Ureter (tissue), 1 donor: ENCODE data around the gene ENG. TPM values are rescaled to one million over a fixed set of nuclear protein-coding genes. Genes with fewer than 3 reads are reported as not detected.
A peak's percentile ranks its signal among the peaks of the same experiment; 100 is the strongest.
"Not testable (repeated sequence)": the region's sequence is repeated elsewhere in the genome, so short reads cannot be mapped to it uniquely, and the experiment has no call there.

Experiments
- DNase-seq: peaks from one replicate; pipeline ENCODE4 v3.0.0-alpha.2; 2020; ENCODE audit warnings: low spot score
- total RNA-seq: library from RNA; stranded (reverse); gene quantifications from one replicate; pipeline ENCODE4 v1.2.4, GENCODE V29; 2023
- donor health status: DM: yes; HTN: yes; CAD: no.

The ENG gene
- total RNA-seq, 1 donor from 2014 or later: 83.6 TPM

DNA sequence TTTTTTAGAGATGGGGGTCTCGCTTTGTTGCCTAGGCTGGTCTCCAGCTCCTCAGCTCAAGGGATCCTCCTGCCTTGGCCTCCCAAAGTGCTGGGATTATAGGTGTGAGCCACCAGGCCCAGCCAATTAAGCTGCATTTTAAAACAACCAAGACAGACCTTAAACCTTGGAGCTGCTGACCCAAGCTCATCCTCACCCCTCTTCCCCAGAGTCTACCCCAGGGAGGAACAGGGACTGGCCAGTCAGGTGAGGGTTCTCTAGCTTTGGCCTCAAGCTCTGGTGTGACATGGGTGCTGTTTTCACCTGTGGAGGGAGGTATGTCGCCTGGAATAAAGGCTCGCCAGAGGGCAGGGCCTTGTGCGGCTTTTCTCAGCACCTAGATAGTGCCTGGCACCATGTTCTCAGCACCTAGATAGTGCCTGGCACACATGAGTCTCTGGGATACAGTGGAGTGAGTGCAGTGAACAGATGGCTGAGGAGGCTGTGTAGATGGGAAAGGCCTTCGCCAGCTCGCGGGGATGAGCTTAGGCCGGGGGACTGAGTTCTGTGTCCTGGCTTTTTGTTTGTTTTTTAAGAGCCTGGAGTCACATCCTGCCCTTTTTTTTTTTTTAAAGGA lies 61.3 kb downstream of the ENG start:
- DNase-seq: no peak

DNA sequence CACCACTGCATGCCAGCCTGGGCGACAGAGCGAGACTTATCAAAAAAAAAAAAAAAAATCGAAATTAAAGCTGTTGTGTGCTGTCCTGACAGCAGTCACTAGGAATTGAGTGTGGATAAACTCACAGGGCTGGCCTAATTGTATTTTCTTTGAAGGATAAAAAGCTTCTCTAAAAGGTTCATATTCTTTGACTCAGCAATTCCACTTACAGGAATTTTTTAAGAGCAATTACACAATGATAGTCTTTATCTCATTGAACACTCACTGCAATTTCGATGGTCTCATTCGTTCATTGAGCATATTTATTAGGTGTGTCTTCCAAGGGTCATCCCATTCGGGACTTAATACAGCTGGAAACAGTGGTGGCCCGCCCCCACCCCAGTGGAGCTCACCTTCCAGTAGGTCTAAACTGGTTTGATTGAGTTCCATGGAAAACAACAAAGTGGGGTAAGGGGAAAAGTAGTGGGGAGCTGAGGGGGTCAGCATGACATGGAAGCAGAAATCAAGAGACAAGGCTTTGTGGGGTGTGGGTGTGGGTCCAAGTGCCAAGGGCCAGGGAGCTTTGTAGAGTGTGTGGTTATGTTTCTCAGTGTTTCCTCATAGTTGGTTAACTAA lies 61.9 kb downstream of the ENG start:
- no peak for DNase-seq

DNA sequence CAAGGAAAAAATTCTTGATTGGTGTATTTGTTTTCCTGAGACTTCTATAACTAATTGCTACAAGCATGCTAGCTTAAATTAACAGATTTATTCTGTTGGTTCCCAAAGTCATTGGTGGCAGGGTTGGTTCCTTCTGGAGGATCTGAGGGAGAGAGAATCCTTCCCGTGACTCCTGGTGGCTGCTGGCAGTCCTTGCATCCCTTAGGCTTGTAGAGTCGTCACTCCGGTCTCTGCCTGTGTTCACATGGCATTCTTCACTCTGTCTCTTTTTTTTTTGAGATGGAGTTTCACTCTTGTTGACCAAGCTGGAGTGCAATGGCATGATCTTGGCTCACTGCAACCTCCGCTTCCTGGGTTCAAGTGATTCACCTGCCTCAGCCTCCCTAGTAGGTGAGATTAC lies 63.4 kb downstream of the ENG start:
- DNase-seq: no peak

DNA sequence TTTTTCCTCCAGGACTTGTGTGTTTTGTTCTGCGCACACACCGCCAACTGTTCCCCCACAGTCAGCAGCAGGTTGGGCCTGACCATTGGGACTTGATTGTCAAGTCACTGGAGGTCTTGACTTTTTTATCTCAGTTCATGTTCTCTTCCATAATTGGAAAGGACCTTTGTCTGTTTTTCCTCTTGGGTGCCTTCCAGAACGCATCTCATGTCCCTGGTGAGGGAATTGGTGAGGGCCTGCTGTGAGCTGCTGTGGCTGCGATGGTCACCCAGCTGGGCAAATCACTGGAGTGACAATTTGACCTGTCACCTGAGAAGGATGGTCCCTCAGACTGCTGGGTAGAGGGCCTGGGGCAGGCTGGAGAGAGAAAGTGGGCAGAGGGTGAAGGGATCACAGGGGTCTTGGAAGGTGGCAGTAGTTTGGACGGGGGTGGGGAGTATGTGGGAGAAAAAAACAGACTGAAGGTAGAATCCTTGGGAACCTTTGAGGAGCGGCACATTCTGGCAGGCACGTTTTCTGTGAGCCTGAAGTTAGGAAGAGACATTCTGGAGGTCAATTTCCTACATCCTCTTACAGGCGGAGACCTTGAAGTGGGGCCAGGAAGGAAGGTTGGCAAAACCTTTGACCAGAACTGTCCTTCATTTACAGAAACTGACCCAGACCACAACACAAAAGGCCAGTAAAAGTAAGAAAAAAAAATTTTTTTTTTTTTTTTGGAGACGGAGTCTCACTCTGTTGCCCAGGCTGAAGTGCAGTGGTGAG lies 64.2 kb downstream of the ENG start:
- no peak for DNase-seq

DNA sequence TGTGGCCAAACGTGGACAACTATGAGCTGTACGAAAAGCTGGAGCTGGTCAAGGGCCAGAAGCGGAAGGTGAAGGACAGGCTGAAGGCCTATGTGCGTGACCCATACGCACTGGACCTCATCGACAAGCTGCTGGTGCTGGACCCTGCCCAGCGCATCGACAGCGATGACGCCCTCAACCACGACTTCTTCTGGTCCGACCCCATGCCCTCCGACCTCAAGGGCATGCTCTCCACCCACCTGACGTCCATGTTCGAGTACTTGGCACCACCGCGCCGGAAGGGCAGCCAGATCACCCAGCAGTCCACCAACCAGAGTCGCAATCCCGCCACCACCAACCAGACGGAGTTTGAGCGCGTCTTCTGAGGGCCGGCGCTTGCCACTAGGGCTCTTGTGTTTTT lies 65.3 kb downstream of the ENG start:
- no peak for DNase-seq

DNA sequence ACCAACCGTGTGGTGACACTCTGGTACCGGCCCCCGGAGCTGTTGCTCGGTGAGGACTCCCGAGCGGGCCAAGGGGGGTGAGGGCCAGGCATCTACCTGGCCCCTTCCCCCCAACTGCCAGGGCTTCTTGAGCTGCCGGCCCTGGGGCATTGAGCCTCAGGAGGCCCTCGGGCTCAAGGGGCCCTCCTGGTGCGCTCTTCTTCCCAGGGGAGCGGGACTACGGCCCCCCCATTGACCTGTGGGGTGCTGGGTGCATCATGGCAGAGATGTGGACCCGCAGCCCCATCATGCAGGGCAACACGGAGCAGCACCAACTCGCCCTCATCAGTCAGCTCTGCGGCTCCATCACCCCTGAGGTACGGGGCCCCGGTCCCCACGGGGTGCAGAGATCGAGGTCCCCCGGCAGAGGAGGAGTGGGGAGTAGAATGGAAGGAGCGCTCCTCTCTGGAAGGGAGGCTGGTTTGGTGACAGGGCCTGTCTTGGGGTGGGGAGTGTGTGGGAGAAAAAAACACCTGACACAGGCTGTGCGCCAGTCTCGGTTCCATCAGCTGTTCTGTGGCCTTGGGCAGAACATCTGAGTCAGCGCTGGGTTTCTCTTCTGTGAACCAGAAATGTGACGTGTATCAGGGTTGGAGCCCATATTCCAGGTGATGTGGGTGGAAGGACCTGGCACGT lies 66.0 kb downstream of the ENG start:
- no peak for DNase-seq

DNA sequence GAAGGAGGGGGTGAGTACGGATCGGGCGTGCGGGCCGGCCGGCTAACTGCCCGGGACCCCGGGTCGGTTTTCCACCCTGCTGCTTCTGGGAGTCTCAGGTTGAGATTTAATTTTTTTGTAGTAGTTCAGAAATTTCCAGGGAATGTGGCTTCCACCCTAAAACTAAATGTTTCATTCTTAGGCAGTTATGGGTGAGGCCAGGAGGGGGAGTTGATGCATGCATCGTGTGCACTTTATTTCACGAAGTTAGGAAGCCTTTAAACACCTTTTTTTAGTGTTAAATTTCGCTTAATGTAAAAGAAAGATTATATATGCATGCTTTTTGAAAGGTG lies 67.7 kb downstream of the ENG start:
- no peak for DNase-seq

DNA sequence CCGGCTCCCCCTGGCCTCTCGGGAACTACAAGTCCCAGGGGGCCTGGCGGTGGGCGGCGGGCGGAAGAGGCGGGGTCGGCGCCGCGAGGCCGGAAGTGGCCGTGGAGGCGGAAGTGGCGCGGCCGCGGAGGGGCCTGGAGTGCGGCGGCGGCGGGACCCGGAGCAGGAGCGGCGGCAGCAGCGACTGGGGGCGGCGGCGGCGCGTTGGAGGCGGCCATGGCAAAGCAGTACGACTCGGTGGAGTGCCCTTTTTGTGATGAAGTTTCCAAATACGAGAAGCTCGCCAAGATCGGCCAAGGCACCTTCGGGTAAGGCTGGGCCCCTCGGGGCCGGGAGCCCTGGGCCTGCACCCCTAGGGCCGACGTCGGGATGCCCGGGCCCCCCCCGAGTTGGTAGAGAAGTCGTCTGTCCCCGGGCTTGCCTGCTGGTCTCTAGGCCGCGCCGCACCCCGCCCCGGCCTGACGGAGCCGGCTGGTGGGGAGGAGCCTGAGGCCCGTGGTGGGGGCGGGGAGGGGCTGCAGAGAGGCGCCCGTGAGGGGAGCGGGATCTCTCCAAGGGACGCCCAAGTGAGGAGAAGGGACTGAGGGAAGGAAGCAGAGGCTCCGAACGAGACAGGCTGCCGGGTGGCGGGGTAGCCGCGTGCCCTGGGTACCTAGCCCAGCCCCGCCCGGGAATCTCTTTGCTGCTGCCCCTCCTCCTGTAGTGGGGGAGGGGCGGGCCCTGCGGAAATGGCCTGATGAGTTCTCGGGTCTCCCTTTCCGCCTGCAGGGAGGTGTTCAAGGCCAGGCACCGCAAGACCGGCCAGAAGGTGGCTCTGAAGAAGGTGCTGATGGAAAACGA lies 68.3 kb downstream of the ENG start, which contains the start of gene CDK9:
CDK9 (plus strand) TSS at position 102 of the 840 bp plus-strand sequence; CDS start at position 217, 115 bp downstream.
- peak; percentile 94 for DNase-seq

DNA sequence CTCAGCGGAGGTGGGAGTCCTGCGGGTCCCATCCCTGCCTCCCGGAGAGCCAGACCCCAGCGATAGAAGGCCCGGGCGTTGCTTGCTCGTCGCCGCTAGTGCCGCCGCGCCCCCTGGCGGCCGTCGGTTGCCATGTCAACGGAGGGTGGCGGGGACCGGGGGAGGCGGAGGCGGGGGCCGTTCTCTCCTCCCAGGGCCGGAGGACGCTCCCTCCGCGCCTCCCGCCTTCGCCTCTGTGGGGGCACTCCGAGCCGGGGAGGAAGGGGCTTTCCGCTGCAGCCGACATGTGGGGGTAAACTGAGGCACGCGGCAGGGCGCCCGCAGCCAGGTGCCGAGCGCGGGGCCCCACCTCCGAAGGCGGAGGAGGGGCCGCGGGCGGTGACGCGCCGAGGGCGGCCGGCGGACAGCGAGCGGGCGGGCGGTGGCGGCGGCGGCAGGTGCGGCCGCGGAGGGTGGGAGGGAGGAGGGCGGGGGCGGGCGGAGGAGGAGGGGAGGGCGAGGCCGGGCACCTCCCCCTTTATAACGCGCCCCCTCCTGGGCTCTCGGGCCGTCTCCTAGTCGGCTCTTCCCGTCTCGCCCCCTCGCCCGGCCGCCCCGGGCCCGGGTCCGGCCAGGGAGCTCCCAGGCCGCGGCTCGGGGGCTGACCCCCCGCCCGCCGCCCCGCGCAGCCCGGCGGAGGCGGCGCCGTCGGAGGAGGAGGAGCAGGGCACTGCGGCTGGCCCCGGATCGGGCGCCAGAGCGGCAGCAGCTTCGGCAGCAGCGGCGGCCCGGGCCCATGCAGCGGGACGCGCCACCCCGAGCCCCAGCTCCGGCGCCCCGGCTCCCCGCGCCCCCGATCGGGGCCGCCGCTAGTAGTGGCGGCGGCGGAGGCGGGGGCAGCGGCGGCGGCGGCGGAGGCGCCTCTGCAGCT lies 69.2 kb downstream of the ENG start:
- DNase-seq: peak; percentile 90

DNA sequence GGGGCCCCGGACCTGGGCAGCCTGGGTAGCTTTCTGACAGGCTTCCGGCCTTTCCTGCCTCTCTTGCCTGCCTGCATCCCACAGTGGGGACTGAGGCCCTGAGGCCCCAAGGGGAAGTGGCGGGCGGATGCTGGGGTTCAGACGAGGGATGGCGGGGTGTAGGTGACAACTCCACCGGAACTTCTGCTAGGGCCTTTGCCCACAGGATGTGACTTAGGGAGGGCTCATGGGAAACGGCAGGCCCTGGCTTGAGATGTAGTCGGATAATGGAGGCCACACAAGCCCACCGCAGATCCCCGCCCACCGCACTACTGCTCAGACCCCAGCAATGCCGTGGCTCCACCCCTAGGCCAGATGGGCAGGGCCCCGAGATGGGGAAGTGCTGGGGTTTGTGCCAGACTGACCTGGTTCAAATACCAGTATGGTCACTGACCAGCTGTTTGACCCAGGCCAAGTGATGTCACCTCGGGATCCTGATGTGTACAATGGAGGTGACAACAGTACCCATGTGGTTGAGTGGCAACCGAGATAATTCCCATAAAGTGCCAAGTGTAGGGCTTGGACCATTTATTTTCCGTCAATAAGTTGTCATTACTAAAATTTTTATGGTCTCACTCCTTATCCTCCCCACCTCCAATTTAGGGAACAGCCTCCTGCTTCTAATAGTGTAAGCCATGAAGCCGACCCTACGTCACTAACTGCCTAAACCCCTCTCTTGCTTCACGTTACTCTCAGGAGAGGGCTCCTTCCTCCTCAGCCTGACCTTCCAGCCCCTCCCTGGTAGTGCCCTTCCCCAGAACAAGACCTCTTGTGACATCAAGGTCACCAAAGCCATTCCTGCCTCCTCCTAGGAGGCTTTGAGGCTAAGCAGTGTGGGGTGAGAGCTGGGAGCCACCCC lies 71.1 kb downstream of the ENG start:
- DNase-seq: no peak

DNA sequence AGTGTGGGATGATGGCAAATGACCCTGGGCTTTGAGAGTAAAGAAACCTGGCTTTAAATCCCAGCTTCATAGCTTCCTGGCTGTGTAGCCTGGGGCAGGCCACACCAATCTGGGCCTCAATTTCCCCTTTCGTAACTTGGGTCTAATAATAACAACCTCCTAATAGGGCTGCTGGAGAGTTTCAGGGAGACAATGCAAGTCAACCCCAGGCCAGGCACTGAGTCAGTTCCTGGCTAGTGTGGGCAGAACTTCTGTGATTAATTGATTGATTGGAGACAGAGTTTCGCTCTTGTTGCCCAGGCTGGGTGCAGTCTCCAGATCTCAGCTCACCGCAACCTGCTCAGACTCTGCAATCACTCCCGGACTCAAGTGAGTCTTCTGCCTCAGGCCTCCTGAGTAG lies 72.7 kb downstream of the ENG start:
- DNase-seq: no peak

DNA sequence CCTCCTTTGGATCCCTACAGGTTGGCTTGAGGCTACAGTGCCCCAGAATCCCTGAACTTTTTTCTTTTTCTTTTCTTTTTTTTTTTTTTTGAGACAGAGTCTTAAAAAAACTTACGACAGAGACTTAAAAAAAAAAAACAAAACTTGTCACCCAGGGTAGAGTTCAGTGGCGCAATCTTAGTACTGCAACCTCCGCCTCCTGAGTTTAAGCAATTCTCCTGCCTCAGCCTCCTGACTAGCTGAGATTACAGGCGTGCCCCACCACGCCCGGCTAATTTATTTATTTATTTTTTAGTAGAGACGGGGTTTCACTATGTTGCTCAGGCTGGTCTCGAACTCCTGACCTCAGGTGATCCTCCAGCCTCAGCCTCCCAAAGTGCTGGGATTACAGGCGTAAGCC lies 73.5 kb downstream of the ENG start:
- not testable (repeated sequence) for DNase-seq

DNA sequence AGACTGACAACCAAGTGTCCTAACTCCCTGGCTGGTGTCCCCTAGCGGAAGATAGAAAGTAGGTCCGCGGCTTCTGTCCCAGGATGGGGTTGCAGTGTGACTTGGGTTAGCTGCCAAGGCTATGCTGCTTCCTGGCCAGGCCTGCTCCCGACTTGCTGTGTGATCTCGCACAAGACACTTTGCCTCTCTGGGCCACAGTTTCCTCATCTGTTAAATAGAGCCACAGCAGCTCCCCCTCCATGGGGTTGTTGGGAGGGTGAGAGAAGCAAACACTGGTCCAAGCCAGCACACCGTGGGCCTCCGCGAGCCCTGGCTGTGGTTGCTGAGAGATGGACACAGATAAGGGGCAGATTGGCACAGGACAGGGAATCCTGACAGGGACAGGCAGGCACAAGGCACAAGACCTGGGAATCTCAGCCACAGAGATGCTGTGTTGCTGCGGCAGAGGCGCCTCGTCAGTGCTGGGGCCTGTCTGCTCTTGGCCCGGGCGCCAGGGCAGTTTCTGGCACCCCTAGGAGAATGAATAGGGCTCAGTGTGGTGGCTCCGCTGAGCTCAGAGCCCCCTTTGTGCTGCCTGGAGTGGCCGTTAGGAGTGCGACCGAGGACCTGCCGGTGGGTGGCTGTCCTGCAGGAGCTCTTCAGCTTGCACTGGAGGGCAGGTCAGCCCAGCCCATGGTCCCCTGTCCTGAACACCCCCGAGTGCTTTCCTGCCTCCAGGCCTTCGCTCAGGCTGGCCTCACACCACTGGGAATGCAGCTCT lies 74.2 kb downstream of the ENG start:
- DNase-seq: no peak

DNA sequence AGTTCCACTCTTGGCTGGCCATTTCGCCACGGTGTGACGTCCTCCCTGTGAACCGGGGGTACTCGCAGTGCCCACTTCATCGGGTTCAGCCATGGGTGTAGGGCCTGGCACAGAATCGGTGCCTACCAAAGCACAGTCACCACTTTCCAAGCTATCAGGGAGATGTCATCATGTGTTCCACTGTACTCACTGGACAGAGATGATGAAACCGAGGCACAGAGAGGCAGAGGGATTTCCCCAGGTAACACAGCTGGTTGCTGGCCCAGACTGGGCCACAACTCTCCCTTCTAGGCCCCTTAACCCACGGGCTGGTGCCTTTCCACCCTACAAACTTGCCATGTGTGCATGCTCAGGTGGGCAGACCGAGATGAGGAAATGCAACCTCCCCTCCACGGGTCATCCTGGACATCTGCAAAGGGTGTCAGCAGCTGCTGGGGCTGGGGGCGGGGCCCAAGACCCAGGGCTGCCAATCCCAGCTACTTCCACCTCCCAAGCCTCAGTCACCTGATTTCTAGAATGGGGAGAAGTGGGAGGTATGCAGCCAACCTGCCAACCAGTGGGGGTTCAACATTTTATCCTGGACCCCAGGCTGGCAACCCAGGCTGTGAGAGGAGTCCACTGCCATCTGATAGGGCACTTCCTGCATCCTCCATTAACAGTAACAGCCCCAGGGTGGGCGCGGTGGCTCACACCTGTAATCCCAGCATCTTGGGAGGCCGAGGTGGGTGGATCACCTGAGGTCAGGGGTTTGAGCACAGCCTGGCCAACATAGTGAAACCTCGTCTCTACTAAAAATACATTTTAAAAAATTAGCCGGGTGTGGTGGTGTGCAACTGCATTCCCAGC lies 75.1 kb downstream of the ENG start:
- no peak for DNase-seq

DNA sequence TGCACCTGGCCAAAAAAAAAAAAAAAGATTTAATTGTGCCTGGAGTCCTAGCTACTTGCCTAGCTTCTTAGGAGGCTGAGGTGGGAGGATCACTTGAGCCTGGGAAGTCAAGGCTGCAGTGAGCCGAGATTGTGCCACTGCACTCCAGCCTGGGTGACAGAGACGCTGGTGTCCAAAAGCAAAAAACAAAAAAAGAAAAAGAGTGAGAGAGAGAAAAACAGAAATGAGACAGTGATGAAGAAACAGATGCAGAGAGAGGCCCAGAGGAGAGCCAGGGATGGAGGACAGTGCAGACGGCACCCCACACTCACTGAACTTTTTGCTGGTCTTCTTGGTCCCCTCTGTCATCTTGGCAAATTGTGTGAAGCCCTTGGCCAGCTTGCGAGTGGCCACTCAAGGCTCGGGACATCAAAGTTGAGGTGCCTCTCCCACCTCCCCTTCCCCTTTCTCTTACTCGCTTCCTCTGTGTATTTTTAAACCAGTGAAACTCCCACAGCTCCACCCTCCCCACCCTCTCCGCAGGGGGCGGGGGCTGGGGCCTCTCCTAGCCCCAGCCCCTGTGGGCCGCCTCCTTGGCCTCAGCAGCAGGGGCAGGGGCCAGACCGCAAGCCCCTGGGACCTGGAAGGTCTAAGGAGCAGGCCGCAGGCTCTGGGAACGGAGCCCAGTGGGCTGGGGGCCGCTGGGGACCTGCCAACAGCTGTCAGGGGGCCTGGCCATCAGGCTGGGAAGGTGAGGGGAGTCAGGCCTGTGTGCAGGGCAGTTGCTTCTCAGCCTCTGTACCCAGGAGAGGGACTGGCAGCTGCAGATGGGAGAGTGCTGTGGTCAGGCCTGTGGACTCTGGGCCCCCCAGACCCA lies 76.0 kb downstream of the ENG start, which contains the start of gene SH2D3C:
SH2D3C (minus strand) TSS at position 387 of the 856 bp plus-strand sequence; CDS start at position 348, 39 bp downstream.
- DNase-seq: no peak

DNA sequence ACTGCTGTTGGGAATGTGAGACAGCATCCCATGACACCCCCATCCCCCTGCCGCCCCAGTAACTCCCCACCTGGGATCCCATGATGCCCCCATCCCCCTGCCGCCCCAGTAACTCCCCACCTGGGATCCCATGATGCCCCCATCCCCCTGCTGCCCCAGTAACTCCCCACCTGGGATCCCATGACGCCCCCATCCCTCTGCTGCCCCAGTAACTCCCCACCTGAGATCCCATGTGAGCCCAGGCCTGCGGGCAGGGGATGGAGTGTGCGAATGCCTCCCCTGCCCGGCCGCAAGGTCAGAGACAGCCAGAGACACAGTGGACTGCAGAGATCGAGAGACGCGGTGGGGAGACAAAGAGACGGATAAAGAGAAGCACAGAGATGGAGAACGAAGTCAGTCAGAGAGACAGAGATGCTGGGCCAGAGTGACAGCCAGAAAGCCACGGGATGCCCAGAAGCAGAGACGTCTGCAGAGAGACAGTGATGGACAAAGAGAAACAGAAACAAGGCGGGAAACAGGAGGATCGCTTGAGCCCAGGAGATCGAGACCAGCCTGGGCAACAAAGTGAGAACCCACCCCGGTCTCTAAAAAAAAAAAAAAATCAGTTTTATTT lies 77.0 kb downstream of the ENG start:
- DNase-seq: no peak
